Stimulated activated CD8-positive, alpha-beta memory T cell treated with anti-CD3 and anti-CD28 coated beads, Interleukin-7, amount 100 ng/mL, for 4 hours (primary cell): ENCODE data around the gene FAM120AOS.

Experiments used
- DNase-seq, 2 donors: peaks; one replicate each; pipeline ENCODE4 v3.0.0-alpha.2; 2020; ENCODE audit warnings: low read depth in 2 of 2

FAM120AOS gene

GRCh38 chr9:93437996-93438395, 15.4 kb downstream of the FAM120AOS start:
- no peak for DNase-seq

GRCh38 chr9:93436655-93437407, 16.6 kb downstream of the FAM120AOS start:
- DNase-seq: no peak

- no peak for DNase-seq
These were observed 17.2 kb downstream of the FAM120AOS start for GRCh38 chr9:93436218-93436617.

- DNase-seq: no peak
These were observed 18.0 kb downstream of the FAM120AOS start for GRCh38 chr9:93435386-93435785.

- DNase-seq: no peak
These were observed 19.3 kb downstream of the FAM120AOS start for GRCh38 chr9:93434056-93434455.

- no peak for DNase-seq
These were observed 20.4 kb downstream of the FAM120AOS start for GRCh38 chr9:93432964-93433363.

GRCh38 chr9:93431539-93432105, 21.8 kb downstream of the FAM120AOS start:
- no peak for DNase-seq

- DNase-seq: no peak
These were observed 25.6 kb downstream of the FAM120AOS start for GRCh38 chr9:93427655-93428379.

GRCh38 chr9:93422977-93423616, 30.3 kb downstream of the FAM120AOS start:
- no peak for DNase-seq

- DNase-seq: no peak
These were observed 34.4 kb downstream of the FAM120AOS start for GRCh38 chr9:93419023-93419422.

- DNase-seq: no peak
These were observed 35.8 kb downstream of the FAM120AOS start for GRCh38 chr9:93417538-93417937.

- no peak for DNase-seq
These were observed 36.7 kb downstream of the FAM120AOS start for GRCh38 chr9:93416530-93417235.

GRCh38 chr9:93415176-93415690, 38.1 kb downstream of the FAM120AOS start:
- no peak for DNase-seq

GRCh38 chr9:93413530-93413929, 39.9 kb downstream of the FAM120AOS start:
- DNase-seq: no peak

GRCh38 chr9:93406371-93406770, 47.0 kb downstream of the FAM120AOS start:
- no peak for DNase-seq

GRCh38 chr9:93398471-93398870, 54.9 kb downstream of the FAM120AOS start:
- no peak for DNase-seq

GRCh38 chr9:93397661-93398373, 55.6 kb downstream of the FAM120AOS start:
- no peak for DNase-seq
